ENCODE data around the gene LAP3.

DNA sequence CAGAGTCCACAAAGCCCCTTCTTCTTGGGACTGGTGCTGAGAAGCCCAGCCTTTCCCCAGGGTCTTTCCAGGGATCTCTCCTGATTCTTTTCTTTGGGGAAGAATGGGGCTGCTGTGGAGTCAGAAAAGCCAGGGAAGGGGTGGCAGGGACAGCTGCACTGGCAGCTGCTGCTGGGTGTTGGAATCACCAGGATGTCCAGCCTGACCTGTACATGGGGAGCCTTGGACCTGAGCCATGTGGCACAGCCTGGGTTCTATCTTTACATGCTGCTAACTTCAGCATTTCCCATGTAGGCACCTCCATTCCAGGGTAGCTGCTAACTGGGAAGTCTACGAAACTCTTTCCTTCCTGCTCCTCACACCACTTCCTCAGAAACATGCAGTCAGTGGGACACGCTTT is 73.4 kb downstream of the LAP3 start:
- TF ChIP-seq CTCF (IDR thresholded peaks at IDR 0.05) (no peak), POLR2A (IDR thresholded peaks at IDR 0.05) (no peak), EP300 (IDR thresholded peaks at IDR 0.05) (no peak)

All from sigmoid colon (tissue), 4 donors.